ENCODE measurements around the gene SV2C.

Gene SV2C

DNA sequence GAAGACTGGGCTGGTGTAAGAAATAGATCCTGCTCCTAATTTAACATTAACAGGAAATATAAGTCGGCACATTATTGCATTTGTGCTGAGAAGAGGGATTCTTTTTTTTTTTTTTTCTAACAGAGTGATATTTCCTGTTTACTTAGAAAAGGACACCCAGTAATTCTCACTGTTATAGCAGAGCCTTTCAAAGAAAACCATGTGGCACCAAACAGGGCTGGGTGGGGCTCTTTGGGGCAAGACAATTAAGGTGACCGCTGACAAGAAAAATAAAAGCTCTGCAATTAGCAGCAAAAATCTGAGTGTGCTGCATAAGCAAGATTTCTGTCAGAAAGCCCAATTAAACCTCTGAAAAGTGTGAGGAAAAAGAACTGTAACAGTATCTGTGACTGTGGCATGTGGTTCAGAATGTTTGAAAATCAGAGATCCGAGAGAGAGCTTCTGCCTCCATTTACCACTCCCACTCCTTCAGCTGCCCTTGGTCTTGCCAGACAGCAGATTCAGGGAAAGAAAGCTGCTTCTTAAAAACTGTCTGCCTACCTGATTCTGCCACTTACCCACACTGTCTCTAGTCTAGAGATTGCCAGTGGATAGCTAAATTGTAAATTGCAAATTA is 242.8 kb downstream of the SV2C start:
- H3K9me3 ChIP-seq (ENCODE audit: control insufficient read depth, insufficient read depth, low read depth, low read length) = no peaks in the 10 kb centered on the region
- peaks cover 12% of the 10 kb centered on the region for H3K4me1 ChIP-seq (ENCODE audit: control insufficient read depth, insufficient read depth, low read length)
- no peak overlapping the region for H3K4me3 ChIP-seq (ENCODE audit: low read depth, low read length)
- TF ChIP-seq ZNF658 (tag by site-specific recombination; IDR thresholded peaks at IDR 0.05) = no peak
- TF ChIP-seq ZNF670 (tag by site-specific recombination; IDR thresholded peaks at IDR 0.05; ENCODE audit: low read depth) = no peak
- TF ChIP-seq ZFHX2 (tag by site-specific recombination; conservative IDR thresholded peaks at IDR 0.05) = no peak
- TF ChIP-seq ZNF169 (tag by site-specific recombination; IDR thresholded peaks at IDR 0.05) = no peak
- TF ChIP-seq ZNF211 (tag by site-specific recombination; IDR thresholded peaks at IDR 0.05; ENCODE audit: low read depth) = no peak
- TF ChIP-seq ZNF223 (tag by site-specific recombination; IDR thresholded peaks at IDR 0.05) = no peak
- no peak for TF ChIP-seq ZNF654 (tag by site-specific recombination; IDR thresholded peaks at IDR 0.05; ENCODE audit: low read depth)
- no peak for TF ChIP-seq SCRT1 (tag by site-specific recombination; IDR thresholded peaks at IDR 0.05; ENCODE audit: borderline replicate concordance)
- no peak for TF ChIP-seq GLI2 (tag by site-specific recombination; IDR thresholded peaks at IDR 0.05; ENCODE audit: borderline replicate concordance, low read depth)
- TF ChIP-seq ZNF621 (tag by site-specific recombination; IDR thresholded peaks at IDR 0.05) = no peak
- TF ChIP-seq ZNF791 (tag by site-specific recombination; IDR thresholded peaks at IDR 0.05) = no peak
- no peak for TF ChIP-seq ZNF513 (tag by site-specific recombination; IDR thresholded peaks at IDR 0.05)
- TF ChIP-seq ZNF157 (tag by site-specific recombination; IDR thresholded peaks at IDR 0.05) = no peak
- CTCF ChIA-PET = interaction anchor here (1.0 to 1.3 kb wide), 2 partner anchors 17 to 69 kb away, joined by 3 read pairs; no protein-coding TSS in a partner anchor
- no peaks in the 10 kb centered on the region for H3K36me3 ChIP-seq (ENCODE audit: control insufficient read depth in 2 of 2, insufficient read depth in 1 of 2, low read length in 2 of 2)
- POLR2A ChIA-PET = interaction anchor here (0.5 kb wide), 1 partner anchor 45 kb away, joined by 3 read pairs; no protein-coding TSS in a partner anchor
- H3K27ac ChIP-seq (ENCODE audit: extremely low read depth, low read depth, low read length) = no peak overlapping the region

- Histone ChIP-seq H3K4me1 (ENCODE audit: control insufficient read depth, insufficient read depth, low read length) (peaks cover 12% of the 10 kb centered on the region), H3K4me3 (ENCODE audit: low read depth, low read length) (no peak overlapping the region), H3K36me3 (ENCODE audit: control insufficient read depth in 2 of 2, insufficient read depth in 1 of 2, low read length in 2 of 2) (no peaks in the 10 kb centered on the region), H3K27ac (ENCODE audit: extremely low read depth, low read depth, low read length) (no peak overlapping the region), H3K9me3 (ENCODE audit: control insufficient read depth, insufficient read depth, low read depth, low read length) (no peaks in the 10 kb centered on the region)
- no peak for TF ChIP-seq ZNF747 (tag by site-specific recombination; IDR thresholded peaks at IDR 0.05)
- ChIA-PET POLR2A (interaction anchor here (0.5 kb wide), 1 partner anchor 44 kb away, joined by 3 read pairs; no protein-coding TSS in a partner anchor), CTCF (interaction anchor here (0.6 to 1.0 kb wide), 4 partner anchors 11 to 226 kb away, joined by 3 to 4 read pairs (median 3); no protein-coding TSS in a partner anchor)
Observed at GRCh38 chr5:76326577-76327302, 243.6 kb downstream of the SV2C start.

DNA sequence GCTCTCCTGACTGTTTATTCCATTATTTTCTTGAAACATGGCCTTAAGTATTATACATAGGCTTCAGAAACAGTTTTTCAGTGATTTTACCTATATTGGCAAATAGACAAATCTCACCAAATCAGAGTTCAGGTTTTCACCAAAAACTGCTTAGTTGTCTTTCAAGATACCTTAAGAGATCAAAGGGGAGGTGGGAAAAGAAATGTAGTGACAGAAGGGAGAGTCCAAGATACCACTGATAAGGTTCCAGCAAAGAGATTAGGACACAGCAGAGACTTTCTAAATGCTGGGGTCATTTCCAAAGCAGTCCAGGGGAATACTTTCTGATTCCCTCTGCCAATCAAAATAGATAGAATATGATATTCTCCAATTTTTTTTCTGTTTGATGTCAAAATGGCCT is 246.2 kb downstream of the SV2C start:
- Histone ChIP-seq H3K9me3 (ENCODE audit: control insufficient read depth, insufficient read depth, low read depth, low read length) (no peaks in the 10 kb centered on the region), H3K4me1 (ENCODE audit: control insufficient read depth, insufficient read depth, low read length) (peaks cover 12% of the 10 kb centered on the region), H3K27ac (ENCODE audit: extremely low read depth, low read depth, low read length) (no peak overlapping the region), H3K4me3 (ENCODE audit: low read depth, low read length) (no peak overlapping the region), H3K36me3 (ENCODE audit: control insufficient read depth in 2 of 2, insufficient read depth in 1 of 2, low read length in 2 of 2) (no peaks in the 10 kb centered on the region)
- TF ChIP-seq ZNF169 (tag by site-specific recombination; IDR thresholded peaks at IDR 0.05) = no peak
- no peak for TF ChIP-seq ZNF24 (tag by site-specific recombination; IDR thresholded peaks at IDR 0.05)
- TF ChIP-seq ZNF23 (tag by site-specific recombination; IDR thresholded peaks at IDR 0.05; ENCODE audit: borderline replicate concordance) = no peak
- no peak for TF ChIP-seq ZNF670 (tag by site-specific recombination; IDR thresholded peaks at IDR 0.05; ENCODE audit: low read depth)
- CTCF ChIA-PET = no interaction called here
- POLR2A ChIA-PET = no interaction called here

GRCh38 chr5:76331126-76331525 is 247.9 kb downstream of the SV2C start:
- H3K4me1 ChIP-seq (ENCODE audit: control insufficient read depth, insufficient read depth, low read length) = peaks cover 7% of the 10 kb centered on the region
- H3K4me3 ChIP-seq (ENCODE audit: low read depth, low read length) = no peak overlapping the region
- no peaks in the 10 kb centered on the region for H3K9me3 ChIP-seq (ENCODE audit: control insufficient read depth, insufficient read depth, low read depth, low read length)
- no peak for TF ChIP-seq KLF17 (tag by site-specific recombination; IDR thresholded peaks at IDR 0.05)
- TF ChIP-seq ZNF473 (tag by site-specific recombination; IDR thresholded peaks at IDR 0.05) = no peak
- peak; percentile 65; the same call in 1 of the 2 replicates for TF ChIP-seq GLIS1 (tag by site-specific recombination; IDR thresholded peaks at IDR 0.05)
- CTCF ChIA-PET = no interaction called here
- H3K36me3 ChIP-seq (ENCODE audit: control insufficient read depth in 2 of 2, insufficient read depth in 1 of 2, low read length in 2 of 2) = no peaks in the 10 kb centered on the region
- H3K27ac ChIP-seq (ENCODE audit: extremely low read depth, low read depth, low read length) = no peak overlapping the region
- POLR2A ChIA-PET = no interaction called here

All from HEK293 (cell line).